ENCODE data around the gene PHF14. TPM values are rescaled to one million over a fixed set of nuclear protein-coding genes. Genes with fewer than 3 reads are reported as not detected.

Gene PHF14
- total RNA-seq, 3 donors from 2014 or later: 42.6 to 73.5 (median 66.9) TPM

DNA sequence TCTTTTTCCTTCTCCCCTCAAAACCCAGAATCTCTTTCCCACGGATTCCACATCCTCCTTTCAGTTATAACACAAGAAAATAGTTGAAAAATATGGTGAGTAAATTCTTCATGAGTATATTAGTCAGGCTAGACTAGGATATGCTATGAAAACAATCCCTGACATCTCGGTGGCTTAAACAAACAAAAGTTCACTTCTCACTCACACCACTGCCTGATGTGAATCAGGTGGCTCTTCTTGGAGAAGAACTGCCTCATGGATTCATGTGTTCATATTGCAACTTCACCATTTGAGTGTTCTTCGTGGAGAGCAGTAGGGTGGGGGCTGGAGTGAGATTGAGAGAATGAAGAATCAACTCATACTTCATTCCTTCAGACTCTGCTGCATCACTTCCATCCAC lies 204.1 kb downstream of the PHF14 start:
- DNase-seq (ENCODE audit: low spot score in 2 of 2): no peak
- Histone ChIP-seq H3K4me1 (no peaks in the 10 kb centered on the region), H3K27ac (no peak overlapping the region), H3K36me3 (no peaks in the 10 kb centered on the region), H3K4me3 (no peak overlapping the region), H3K27me3 (no peaks in the 10 kb centered on the region), H3K9me3 (no peaks in the 10 kb centered on the region)
- intact Hi-C loops (cut with DNase I; ENCODE audit: low total_unique reads): no loop called here
- TF ChIP-seq POLR2AphosphoS5 (IDR thresholded peaks at IDR 0.05): no peak
- no peak for TF ChIP-seq POLR2A (IDR thresholded peaks at IDR 0.05)
- no peak for TF ChIP-seq CTCF (IDR thresholded peaks at IDR 0.05)

GRCh38 chr7:11181590-11181989 lies 207.9 kb downstream of the PHF14 start:
- Histone ChIP-seq H3K27ac (no peak overlapping the region), H3K4me1 (no peaks in the 10 kb centered on the region), H3K36me3 (no peaks in the 10 kb centered on the region), H3K27me3 (no peaks in the 10 kb centered on the region), H3K4me3 (no peak overlapping the region), H3K9me3 (no peaks in the 10 kb centered on the region)
- no peak for DNase-seq (ENCODE audit: low spot score in 2 of 2)
- no peak for TF ChIP-seq POLR2A (IDR thresholded peaks at IDR 0.05)
- no peak for TF ChIP-seq CTCF (IDR thresholded peaks at IDR 0.05)
- no peak for TF ChIP-seq POLR2AphosphoS5 (IDR thresholded peaks at IDR 0.05)
- intact Hi-C loops (cut with DNase I; ENCODE audit: low total_unique reads): no loop called here

- Histone ChIP-seq H3K4me3 (no peak overlapping the region), H3K36me3 (no peaks in the 10 kb centered on the region), H3K9me3 (no peaks in the 10 kb centered on the region), H3K4me1 (no peaks in the 10 kb centered on the region), H3K27me3 (no peaks in the 10 kb centered on the region), H3K27ac (no peak overlapping the region)
- intact Hi-C loops (cut with DNase I; ENCODE audit: low total_unique reads): no loop called here
- TF ChIP-seq POLR2AphosphoS5 (IDR thresholded peaks at IDR 0.05) (no peak), CTCF (IDR thresholded peaks at IDR 0.05) (no peak), POLR2A (IDR thresholded peaks at IDR 0.05) (no peak)
- no peak for DNase-seq (ENCODE audit: low spot score in 2 of 2)
Observed at GRCh38 chr7:11182736-11183135, 209.1 kb downstream of the PHF14 start.

DNA sequence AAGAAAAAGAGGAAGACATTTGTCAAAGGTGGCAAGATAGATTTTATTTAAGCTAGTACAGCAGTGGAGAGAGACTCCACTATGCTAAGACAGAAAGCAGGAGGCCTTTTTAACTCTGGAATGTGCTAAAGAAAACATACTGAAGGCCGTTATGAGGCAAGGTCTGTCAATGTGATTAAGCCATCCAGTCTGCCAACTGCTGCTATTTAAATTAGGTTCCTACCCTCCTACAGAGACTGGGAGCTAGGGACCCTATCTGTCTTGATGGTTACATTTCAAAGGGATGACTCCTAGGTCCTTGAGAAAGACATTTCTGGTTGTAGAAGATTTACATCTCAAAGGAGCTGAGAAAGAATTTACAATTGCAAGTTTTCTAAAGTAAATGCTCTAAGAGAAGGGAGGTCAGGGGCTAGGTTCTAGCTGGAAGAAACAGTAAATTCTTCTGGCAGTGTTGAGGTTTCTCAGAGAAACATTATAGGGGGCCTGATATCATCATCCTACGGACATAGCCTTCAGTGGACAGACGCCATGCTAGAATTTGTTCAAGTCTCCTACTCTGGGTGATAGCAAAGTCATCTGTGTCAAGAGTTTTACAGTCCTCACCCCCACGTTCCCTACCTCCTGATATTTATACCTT lies 211.6 kb downstream of the PHF14 start:
- H3K4me1 ChIP-seq: no peaks in the 10 kb centered on the region
- H3K27me3 ChIP-seq: no peaks in the 10 kb centered on the region
- H3K36me3 ChIP-seq: no peaks in the 10 kb centered on the region
- intact Hi-C loops (cut with DNase I; ENCODE audit: low total_unique reads): no loop called here
- TF ChIP-seq POLR2AphosphoS5 (IDR thresholded peaks at IDR 0.05) (no peak), POLR2A (IDR thresholded peaks at IDR 0.05) (no peak), CTCF (IDR thresholded peaks at IDR 0.05) (no peak)
- DNase-seq (ENCODE audit: low spot score in 2 of 2): no peak
- H3K4me3 ChIP-seq: no peak overlapping the region
- H3K27ac ChIP-seq: no peak overlapping the region
- H3K9me3 ChIP-seq: no peaks in the 10 kb centered on the region

DNA sequence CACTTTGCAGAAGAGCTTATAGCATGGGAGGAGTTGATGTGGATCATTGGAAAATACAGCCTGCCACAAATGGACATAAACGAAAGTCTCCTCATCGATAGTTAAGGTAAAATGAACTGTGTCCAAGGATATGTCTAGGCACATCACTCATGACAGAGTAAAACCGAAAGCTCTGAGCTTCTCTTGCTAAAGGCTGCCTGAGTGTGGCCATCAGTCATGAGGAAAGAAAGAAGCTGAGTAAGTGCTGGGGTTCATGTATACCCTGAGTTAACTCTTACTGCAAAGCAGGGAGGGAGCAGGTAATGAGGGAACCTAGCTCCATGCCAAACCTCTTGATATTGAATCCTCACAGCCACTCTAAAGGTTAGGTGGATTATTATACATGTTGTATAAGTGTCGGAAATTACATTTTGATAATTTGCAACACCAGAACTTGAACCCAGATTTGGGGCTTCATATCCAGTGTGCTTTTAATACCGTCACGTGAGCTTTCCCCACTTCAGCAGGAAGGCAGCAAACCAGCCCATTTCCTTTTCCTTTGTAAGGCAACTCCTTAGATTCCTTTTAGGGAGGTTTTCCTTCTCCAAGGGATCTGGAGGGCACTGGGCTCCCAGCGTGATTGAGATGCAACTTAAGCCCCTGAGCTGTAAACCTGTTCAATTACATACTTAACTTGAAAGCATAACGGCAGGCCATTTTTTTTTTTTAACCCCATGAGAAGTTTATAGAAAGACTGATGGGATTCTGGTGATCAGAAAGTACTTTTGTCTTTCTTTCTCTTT lies 215.0 kb downstream of the PHF14 start:
- intact Hi-C loops (cut with DNase I; ENCODE audit: low total_unique reads): no loop called here
- Histone ChIP-seq H3K9me3 (no peaks in the 10 kb centered on the region), H3K4me1 (no peaks in the 10 kb centered on the region)

More for the DNA sequence above, 215.0 kb downstream of the PHF14 start:
- H3K36me3 ChIP-seq: no peaks in the 10 kb centered on the region
- H3K27me3 ChIP-seq: no peaks in the 10 kb centered on the region
- DNase-seq (ENCODE audit: low spot score in 2 of 2): no peak
- no peak overlapping the region for H3K4me3 ChIP-seq
- no peak overlapping the region for H3K27ac ChIP-seq
- TF ChIP-seq POLR2AphosphoS5 (IDR thresholded peaks at IDR 0.05) (no peak), CTCF (IDR thresholded peaks at IDR 0.05) (no peak), POLR2A (IDR thresholded peaks at IDR 0.05) (no peak)
